Measurements from ENCODE around the gene CDK14.
"Not testable (repeated sequence)": the region's sequence is repeated elsewhere in the genome, so short reads cannot be mapped to it uniquely, and the experiment has no call there.

The CDK14 gene

GRCh38 chr7:90723866-90724265 is 127.7 kb downstream of the CDK14 start:
- no peak for DNase-seq

- DNase-seq: no peak
Observed at GRCh38 chr7:90726120-90726519, 130.0 kb downstream of the CDK14 start.

GRCh38 chr7:90726623-90727022 is 130.5 kb downstream of the CDK14 start:
- DNase-seq: no peak

- no peak for DNase-seq
Observed at GRCh38 chr7:90727412-90727811, 131.3 kb downstream of the CDK14 start.

GRCh38 chr7:90728568-90728967 is 132.4 kb downstream of the CDK14 start:
- no peak for DNase-seq

- not testable (repeated sequence) for DNase-seq
Observed at GRCh38 chr7:90735611-90736280, 139.6 kb downstream of the CDK14 start.

GRCh38 chr7:90736316-90736715 is 140.2 kb downstream of the CDK14 start:
- DNase-seq: no peak

GRCh38 chr7:90736968-90737939 is 141.1 kb downstream of the CDK14 start:
- no peak for DNase-seq

GRCh38 chr7:90738249-90738648 is 142.1 kb downstream of the CDK14 start:
- no peak for DNase-seq

- DNase-seq: no peak
Observed at GRCh38 chr7:90739716-90740115, 143.6 kb downstream of the CDK14 start.

GRCh38 chr7:90740386-90740785 is 144.3 kb downstream of the CDK14 start:
- DNase-seq: no peak

- no peak for DNase-seq
Observed at GRCh38 chr7:90743626-90744025, 147.5 kb downstream of the CDK14 start.

GRCh38 chr7:90747516-90747915 is 151.4 kb downstream of the CDK14 start:
- DNase-seq: no peak

- DNase-seq: no peak
Observed at GRCh38 chr7:90749262-90749661, 153.1 kb downstream of the CDK14 start.

- DNase-seq: no peak
Observed at GRCh38 chr7:90749774-90750173, 153.7 kb downstream of the CDK14 start.

- DNase-seq: no peak
Observed at GRCh38 chr7:90751595-90751994, 155.5 kb downstream of the CDK14 start.

GRCh38 chr7:90752051-90752450 is 155.9 kb downstream of the CDK14 start:
- DNase-seq: no peak

- DNase-seq: no peak
Observed at GRCh38 chr7:90755041-90755440, 158.9 kb downstream of the CDK14 start.

GRCh38 chr7:90756366-90756765 is 160.2 kb downstream of the CDK14 start:
- no peak for DNase-seq

- not testable (repeated sequence) for DNase-seq
Observed at GRCh38 chr7:90757565-90757950, 161.4 kb downstream of the CDK14 start.

GRCh38 chr7:90758933-90759562 is 162.9 kb downstream of the CDK14 start:
- DNase-seq: no peak

- no peak for DNase-seq
Observed at GRCh38 chr7:90759710-90760109, 163.6 kb downstream of the CDK14 start.

- no peak for DNase-seq
Observed at GRCh38 chr7:90760892-90761291, 164.8 kb downstream of the CDK14 start.

- DNase-seq: no peak
Observed at GRCh38 chr7:90761584-90761983, 165.5 kb downstream of the CDK14 start.
